ENCODE measurements around the gene PRRC2A.

DNA sequence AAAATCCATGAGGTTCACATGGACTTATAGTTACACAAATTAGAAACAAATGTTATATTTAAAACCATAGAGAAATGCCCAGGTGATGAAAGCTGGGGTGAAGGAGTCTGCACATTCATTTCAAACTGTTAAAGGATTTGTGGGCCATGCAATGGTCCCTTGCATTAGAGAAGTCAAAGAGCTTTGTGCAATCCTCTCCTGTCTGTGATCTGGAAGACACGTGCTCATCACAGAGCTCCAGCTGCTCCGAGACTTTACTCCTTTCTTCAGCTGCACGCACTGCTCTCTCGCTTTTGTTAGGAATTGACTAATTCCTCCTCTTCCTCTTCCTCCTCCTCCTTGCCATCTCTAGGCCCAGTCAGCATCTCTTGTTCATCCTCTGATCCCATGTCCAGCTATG lies 9.5 kb upstream of the PRRC2A start:
- no peak for TF ChIP-seq EZH2 (IDR thresholded peaks at IDR 0.05; ENCODE audit: low read length)
- TF ChIP-seq, protein P1, sequence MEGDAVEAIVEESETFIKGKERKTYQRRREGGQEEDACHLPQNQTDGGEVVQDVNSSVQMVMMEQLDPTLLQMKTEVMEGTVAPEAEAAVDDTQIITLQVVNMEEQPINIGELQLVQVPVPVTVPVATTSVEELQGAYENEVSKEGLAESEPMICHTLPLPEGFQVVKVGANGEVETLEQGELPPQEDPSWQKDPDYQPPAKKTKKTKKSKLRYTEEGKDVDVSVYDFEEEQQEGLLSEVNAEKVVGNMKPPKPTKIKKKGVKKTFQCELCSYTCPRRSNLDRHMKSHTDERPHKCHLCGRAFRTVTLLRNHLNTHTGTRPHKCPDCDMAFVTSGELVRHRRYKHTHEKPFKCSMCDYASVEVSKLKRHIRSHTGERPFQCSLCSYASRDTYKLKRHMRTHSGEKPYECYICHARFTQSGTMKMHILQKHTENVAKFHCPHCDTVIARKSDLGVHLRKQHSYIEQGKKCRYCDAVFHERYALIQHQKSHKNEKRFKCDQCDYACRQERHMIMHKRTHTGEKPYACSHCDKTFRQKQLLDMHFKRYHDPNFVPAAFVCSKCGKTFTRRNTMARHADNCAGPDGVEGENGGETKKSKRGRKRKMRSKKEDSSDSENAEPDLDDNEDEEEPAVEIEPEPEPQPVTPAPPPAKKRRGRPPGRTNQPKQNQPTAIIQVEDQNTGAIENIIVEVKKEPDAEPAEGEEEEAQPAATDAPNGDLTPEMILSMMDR (optimal IDR thresholded peaks at IDR 0.05 in 1 of 3, IDR thresholded peaks at IDR 0.05 in 1 of 3, conservative IDR thresholded peaks at IDR 0.05 in 1 of 3; ENCODE audit: extremely low read depth in 1 of 3, insufficient read depth in 2 of 3, low read length in 3 of 3), result no peak
